ENCODE measurements around the gene TAS2R14.

The TAS2R14 gene

DNA sequence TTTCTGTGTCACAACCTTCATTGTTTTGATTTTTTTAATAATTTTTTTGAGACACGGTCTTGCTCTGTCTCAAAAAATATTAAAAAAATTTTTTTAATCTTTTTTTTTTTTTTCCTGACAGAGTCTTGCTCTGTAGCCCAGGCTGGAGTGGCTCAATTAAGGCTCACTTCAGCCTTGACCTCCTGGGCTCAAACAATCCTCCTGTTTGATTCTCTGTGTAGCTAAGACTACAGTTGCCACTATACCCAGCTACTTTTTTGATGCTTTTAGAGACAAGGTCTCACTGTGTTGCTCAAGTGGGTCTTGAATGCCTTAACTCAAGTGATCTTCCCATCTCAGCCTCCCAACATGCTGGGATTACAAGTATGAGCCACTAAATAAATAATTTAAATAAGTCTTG is 19.3 kb downstream of the TAS2R14 start:
- DNase-seq (ENCODE audit: low read depth) = no peak
- no peak overlapping the region for H3K4me3 ChIP-seq (ENCODE audit: low read length)
- TF ChIP-seq, protein P1, sequence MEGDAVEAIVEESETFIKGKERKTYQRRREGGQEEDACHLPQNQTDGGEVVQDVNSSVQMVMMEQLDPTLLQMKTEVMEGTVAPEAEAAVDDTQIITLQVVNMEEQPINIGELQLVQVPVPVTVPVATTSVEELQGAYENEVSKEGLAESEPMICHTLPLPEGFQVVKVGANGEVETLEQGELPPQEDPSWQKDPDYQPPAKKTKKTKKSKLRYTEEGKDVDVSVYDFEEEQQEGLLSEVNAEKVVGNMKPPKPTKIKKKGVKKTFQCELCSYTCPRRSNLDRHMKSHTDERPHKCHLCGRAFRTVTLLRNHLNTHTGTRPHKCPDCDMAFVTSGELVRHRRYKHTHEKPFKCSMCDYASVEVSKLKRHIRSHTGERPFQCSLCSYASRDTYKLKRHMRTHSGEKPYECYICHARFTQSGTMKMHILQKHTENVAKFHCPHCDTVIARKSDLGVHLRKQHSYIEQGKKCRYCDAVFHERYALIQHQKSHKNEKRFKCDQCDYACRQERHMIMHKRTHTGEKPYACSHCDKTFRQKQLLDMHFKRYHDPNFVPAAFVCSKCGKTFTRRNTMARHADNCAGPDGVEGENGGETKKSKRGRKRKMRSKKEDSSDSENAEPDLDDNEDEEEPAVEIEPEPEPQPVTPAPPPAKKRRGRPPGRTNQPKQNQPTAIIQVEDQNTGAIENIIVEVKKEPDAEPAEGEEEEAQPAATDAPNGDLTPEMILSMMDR (IDR thresholded peaks at IDR 0.05; ENCODE audit: insufficient read depth, low read depth, low read length, missing control alignments) = no peak

DNA sequence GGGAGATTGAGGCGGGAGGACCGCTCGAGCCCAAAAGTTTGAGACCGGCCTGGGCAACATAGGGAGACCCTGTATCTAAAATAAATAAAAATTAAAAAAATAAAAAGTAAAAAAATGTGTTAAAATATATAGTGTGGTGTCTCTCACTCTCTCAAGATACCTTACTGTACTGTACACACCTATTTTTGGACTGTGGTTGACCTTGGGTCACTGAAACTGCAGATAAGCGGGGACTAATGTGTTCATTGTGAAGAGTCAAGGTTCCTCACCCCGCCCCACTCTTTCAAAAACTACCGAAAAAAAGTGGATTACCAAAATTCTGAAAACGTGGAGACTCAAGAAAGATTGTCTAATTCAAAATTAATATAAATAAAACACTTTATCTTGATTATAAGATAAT is 28.7 kb downstream of the TAS2R14 start:
- no peak for DNase-seq (ENCODE audit: low read depth)
- TF ChIP-seq, protein P1 (IDR thresholded peaks at IDR 0.05; ENCODE audit: insufficient read depth, low read depth, low read length, missing control alignments) = no peak
- H3K4me3 ChIP-seq (ENCODE audit: low read length) = no peak overlapping the region

DNA sequence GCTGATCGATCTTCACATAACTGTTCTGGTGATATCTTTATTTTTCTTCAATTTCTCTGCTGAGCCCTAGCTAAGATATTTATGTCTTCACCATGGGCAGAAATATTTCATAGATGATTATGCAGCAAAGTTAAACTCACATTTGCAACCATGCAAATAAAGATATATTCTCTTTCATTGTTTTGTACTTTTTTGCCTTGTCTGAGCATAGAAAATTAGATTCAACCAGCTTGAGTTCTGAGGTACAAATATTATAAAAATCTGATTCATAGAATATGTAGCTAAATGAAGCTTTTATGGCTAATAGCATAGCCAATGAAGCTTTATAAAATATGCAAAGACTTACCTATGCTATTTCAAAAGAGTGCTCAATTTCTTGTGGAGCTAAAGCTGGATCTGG is 29.6 kb downstream of the TAS2R14 start, which contains the start of gene TAS2R13:
TAS2R13 (minus strand) TSS at position 101 of the 400 bp plus-strand sequence. CDS start 264 bp downstream, outside the sequence.
- TF ChIP-seq, protein P1 (IDR thresholded peaks at IDR 0.05; ENCODE audit: insufficient read depth, low read depth, low read length, missing control alignments) = no peak
- no peak within 1 kb of the TSS for H3K4me3 ChIP-seq (ENCODE audit: low read length)
- no peak for DNase-seq (ENCODE audit: low read depth)

DNA sequence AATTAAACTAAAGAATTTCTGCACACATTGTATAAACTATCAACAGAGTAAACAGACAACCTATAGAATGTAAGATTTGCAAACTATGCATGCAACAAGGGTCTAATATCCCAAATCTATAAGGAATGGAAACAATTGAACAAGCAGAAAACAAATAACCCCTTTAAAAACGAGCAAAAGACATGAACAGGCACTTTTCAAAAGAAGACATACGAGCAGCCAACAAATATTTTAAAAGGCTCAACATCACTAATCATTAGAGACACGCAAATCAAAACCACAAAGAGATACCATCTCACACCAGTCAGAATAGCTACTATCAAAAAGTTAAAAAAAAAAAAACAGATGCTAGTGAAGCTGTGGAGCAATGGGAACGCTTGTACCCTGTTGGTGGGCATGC is 34.4 kb downstream of the TAS2R14 start:
- no peak for DNase-seq (ENCODE audit: low read depth)
- H3K4me3 ChIP-seq (ENCODE audit: low read length) = no peak overlapping the region
- TF ChIP-seq, protein P1 (IDR thresholded peaks at IDR 0.05; ENCODE audit: insufficient read depth, low read depth, low read length, missing control alignments) = no peak

DNA sequence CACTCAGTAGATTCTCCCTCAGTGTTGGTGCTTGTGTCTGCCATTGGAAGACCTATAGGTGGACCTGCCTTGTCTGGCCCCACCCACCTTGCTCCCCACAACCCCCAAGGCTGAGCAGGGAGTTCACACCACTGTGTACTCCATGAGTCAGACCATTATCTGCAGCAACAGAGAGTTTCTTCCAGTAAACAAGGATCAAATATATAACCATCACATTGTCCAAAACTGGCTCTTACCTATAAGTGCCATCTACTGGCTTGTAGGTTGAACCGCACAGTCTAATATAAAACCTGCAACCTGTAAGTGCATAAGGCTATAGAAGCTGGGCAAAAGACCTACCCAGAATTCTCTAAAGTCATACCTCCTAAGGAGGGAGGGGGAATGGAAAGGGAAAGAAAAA is 37.6 kb downstream of the TAS2R14 start:
- H3K4me3 ChIP-seq (ENCODE audit: low read length) = no peak overlapping the region
- TF ChIP-seq, protein P1 (IDR thresholded peaks at IDR 0.05; ENCODE audit: insufficient read depth, low read depth, low read length, missing control alignments) = peak; percentile 44
- peak; percentile 59 for DNase-seq (ENCODE audit: low read depth)

DNA sequence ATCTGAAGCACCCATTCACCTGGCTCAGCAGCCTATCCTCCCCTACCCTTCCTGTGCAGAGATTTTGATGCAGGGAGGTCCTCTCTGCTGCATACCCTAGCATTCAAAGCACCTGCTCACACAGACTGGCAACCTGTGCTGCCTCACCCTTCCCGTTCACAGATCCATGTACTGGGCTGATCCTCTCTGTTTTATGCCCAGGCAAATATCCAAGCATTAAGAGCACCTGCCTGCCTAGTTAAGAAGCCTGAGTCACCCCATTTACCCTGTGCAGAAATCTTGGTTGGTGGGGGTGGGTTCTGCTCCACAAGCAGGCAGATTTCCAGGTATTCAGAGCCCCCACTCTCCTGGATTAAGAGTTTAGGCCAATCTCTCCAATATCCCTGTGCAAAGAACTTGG is 38.1 kb downstream of the TAS2R14 start:
- TF ChIP-seq, protein P1 (IDR thresholded peaks at IDR 0.05; ENCODE audit: insufficient read depth, low read depth, low read length, missing control alignments) = no peak
- H3K4me3 ChIP-seq (ENCODE audit: low read length) = no peak overlapping the region
- peak; percentile 7 for DNase-seq (ENCODE audit: low read depth)

DNA sequence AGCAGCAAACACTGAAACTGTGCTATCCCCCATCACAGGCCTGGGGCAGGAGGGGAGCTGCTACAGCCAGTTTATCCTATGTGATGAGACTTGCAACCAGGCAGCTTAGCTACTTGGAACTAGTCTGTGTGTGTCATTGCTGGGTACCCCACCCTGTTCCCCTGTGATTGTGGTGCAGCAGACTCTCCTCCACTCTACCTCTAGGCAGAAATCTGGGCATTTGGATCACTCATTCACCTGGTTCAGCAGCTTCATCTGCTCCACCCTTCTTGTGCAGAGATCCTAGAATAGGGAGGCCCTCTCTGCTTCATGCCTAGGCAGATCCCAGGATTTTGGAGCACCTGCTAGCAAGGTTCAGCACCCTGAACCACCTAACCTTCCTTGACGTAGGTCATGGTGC is 38.5 kb downstream of the TAS2R14 start:
- DNase-seq (ENCODE audit: low read depth) = peak; percentile 69
- H3K4me3 ChIP-seq (ENCODE audit: low read length) = no peak overlapping the region
- TF ChIP-seq, protein P1 (IDR thresholded peaks at IDR 0.05; ENCODE audit: insufficient read depth, low read depth, low read length, missing control alignments) = no peak
